HG02678 (cell line): ENCODE data around the gene DRICH1.
"Not testable (repeated sequence)": the region's sequence is repeated elsewhere in the genome, so short reads cannot be mapped to it uniquely, and the experiment has no call there.

Source experiments
- ATAC-seq: cut with Tn5 transposase; IDR thresholded peaks from one replicate; pipeline ENCODE4 v1.9.1; 2021; ENCODE audit warnings: mild to moderate bottlenecking, moderate library complexity; ENCODE audit not compliant: unreplicated experiment

The DRICH1 gene

DNA sequence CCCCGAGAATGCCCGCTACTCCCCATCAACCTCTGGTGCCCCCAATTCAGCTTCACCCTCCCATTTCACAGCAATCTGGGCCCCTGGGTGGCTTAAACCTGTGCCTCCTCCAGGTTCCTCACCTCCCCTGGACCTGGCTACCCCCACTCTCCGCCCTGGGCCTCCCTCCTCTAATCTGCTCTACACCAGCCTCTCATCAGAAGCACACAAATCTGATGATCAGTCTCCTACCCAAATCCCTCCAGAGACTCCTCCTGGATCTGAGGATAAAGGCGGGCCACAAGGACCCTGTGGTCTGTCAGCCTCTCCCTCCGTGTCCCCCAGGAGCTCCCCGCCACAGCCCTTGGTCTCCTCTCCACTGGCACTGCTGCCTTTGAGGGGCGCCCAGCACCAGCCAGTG lies 28.9 kb downstream of the DRICH1 start:
- ATAC-seq = no peak

DNA sequence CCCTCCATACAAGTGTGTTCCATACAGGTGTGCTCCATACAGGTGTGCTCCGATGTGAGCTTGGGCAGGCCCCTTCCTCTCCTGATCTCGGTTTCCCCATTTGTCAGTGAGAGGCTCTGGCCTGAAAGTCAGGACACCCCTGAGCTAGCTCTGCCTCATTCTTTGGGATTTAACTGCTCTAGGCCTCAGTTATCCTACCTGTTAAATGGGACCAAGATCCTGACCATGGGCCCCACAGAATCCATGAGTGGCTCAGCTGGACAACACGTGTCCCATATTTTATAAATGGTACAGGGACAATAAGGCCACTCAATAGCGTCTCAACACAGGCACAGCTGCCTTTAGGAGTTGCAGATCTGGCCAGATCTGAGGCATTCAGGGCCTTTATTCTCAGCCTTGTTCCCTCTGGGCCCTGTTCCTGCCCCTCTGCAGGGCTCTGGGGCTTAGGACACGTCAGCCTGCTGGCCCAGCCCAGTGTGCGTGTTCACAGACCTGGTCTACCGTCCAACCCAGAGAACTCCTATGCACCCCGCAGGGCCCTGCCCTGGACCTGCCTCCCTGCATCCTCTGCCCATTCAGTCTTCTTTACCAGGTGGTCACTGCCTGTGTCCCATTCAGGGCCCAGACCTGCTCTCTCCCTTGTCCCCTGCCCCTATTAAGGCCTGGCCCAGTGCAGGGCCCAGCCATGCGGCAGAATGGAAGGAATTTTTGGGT lies 33.2 kb downstream of the DRICH1 start:
- no peak for ATAC-seq

DNA sequence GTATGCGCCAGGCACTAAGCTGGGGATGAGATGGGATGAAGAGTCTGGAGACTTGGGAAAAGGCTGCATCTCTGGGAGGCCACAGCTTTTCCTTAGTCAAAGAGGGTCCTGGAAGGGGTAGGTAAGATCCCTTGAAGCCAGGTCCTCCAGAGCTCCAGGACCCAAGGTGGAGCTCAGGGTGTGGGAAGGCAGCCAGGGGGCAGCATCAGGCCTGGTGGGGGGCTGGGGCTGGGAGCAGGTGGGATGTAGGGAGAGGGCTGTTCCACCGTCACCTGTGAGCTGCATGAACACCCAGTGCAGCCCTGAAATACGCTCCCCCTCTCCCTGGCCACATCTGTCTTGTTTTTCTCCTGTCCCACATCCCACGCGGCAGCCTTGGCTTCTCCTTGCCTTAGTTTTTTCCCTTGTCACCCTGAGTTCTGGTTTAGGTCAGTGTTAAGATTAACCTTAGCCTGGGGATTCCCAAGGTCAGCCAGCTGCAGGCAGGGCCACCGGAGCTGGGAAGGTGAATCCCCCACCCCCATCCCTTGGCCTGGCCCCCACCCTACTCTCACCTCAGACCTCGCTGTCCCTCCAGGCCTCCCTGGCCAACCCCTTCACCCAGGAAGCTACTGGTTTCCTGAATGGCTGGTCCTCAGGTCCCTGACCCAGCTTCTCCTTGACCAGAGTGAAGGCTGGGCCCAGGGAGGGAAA lies 34.4 kb downstream of the DRICH1 start:
- not testable (repeated sequence) for ATAC-seq

DNA sequence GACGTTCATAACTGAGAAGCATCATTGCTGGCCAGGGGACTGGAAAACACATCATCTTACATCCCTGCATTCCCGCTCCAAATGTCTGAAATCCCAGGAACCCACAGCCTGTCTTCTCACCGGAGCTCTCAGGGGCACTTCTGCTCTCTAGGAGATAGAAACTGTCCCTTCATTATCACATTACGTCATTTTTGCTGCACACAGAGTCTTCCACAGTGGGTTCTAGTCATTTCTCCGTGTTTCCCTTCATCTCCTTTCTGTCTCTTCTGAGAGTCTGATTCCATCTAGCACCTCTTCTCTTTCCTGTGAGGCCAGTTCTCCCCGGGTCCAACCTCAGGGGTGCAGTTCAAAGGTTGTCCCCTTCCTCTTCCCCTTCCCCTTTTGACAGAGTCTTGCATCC lies 36.2 kb downstream of the DRICH1 start:
- not testable (repeated sequence) for ATAC-seq

DNA sequence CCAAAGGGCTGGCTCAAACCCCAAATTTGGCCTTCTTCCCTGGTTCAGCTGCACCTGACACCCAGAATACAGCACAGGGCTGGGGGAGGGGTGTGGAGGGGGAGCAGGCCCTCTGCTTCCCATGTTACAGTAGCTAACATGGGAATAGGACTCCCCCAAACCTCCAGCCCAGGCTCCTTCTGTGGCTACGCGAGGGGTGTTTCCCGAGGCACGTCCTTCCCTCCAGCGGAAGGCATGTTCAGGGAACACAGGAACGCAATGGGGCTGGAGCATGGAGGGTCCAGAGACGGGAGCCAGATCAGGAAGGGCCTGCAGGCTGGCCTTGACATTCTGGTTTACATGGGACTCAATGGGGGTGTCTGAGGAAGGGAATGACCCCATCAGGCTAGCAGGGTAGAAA lies 40.3 kb downstream of the DRICH1 start:
- ATAC-seq = no peak

DNA sequence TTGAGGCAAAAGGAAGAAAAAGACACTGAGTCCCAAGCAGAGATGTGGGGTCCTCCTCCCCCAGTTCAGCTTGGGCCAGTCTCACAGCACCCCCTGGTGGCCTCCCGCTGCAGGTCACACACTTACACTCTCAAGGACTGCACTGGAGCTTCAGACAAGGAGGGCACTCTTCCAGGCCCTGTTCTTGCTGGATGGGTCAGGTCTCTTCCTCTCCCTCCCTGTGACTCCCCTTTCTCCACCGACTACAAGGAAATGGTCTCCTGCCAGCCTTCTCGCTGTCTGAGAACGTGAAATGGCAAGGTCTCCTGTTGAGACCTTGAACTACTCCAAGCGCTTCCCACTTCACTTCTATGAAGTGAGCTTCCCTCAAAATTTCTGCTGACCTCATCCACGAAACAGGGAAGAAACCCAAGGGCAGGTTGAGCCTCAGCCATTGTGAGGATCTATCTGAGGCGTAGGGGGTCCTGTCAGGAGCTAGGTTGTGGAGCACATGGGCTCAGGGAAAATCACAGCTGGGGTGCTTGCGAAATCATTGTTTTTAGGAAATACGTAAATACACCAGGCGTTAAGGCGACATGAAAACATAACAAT lies 40.8 kb downstream of the DRICH1 start:
- no peak for ATAC-seq

DNA sequence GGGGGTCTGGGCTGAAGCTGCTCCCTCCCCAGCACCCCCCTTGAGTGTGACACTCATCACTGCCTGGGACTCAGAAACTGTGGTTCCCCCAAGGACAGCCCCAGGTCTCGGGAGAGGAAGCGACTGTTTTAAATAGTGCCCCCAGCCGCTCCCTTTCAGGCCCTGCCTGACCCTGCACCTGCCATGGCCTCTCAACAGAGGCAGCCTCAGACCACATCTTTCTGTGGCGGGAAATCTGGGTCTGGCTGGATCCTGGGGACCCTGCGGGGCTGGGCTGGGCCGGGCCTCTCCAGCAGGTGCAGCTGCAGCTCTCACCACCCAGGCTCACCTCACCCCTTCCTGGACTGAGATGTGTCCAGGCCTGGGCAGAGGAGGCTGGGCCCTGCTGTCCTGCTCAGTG lies 48.3 kb downstream of the DRICH1 start:
- ATAC-seq = no peak

DNA sequence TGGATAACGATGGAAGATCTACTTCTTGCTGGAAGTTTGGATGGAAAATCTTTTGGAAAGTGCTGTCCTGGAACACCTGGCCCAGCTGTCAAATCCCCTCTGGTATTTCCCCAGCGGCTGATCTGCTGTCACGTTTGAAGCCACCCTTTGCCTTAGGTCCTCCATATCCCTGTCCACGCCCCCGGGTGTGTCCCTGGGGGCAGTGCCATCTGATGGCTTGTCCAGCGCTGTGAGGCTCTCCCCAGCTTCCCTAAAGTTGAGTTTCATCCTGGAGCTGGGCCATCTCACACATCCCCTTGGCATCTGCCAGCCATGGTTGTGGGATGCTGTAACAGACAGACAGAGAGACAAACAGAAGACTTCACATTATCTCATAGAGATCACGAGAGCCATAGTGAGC lies 49.0 kb downstream of the DRICH1 start:
- no peak for ATAC-seq

DNA sequence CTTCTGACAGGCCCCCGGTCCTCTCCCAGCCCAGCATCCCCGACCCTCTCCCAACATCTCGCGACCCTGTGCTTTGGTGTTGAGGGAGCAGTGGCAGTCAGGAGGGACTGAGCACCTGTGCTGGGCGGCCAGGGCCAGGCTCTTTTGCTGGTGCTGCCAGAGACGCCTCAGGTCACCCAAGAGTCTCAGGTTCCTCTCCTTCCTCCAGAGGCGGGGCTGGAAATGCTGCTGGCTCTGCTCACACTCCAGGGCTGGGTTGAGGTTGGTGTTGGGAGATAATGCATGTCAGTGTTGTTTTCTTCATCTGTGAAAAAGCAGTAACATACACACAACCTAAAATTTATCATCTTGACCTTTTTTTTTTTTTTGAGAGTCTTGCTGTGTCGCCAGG lies 50.9 kb downstream of the DRICH1 start:
- no peak for ATAC-seq

DNA sequence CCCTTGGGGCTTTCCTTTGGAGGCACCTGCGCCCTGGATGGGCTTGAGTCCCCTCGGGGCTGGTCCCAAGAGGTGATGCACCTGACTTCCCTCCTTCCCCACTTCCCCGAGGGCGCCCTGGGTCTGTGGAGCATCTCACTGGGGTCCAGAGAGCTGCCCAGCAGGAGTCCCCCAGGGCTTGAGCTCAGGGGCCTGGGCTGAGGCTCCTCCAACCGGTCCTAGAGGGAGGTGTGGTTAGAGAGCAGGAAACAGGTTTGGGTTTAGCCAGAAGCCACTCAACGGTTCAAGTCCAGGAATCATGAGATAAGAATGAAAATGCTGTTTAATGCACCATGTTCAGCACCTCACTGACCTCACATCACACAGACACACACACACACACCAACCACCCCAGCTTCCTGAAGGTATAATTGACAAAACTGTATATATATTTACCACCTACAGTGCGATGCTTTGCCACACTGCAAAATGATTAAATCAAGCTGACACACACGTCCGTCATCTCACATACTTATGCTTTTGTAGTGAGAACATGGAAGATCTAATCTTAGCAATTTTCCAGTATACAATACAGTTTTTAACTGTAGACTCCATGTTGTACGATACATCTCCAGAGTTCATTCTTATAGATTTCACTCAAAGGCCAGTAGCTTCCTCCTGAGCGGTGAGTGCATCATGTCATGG lies 51.4 kb downstream of the DRICH1 start:
- no peak for ATAC-seq

DNA sequence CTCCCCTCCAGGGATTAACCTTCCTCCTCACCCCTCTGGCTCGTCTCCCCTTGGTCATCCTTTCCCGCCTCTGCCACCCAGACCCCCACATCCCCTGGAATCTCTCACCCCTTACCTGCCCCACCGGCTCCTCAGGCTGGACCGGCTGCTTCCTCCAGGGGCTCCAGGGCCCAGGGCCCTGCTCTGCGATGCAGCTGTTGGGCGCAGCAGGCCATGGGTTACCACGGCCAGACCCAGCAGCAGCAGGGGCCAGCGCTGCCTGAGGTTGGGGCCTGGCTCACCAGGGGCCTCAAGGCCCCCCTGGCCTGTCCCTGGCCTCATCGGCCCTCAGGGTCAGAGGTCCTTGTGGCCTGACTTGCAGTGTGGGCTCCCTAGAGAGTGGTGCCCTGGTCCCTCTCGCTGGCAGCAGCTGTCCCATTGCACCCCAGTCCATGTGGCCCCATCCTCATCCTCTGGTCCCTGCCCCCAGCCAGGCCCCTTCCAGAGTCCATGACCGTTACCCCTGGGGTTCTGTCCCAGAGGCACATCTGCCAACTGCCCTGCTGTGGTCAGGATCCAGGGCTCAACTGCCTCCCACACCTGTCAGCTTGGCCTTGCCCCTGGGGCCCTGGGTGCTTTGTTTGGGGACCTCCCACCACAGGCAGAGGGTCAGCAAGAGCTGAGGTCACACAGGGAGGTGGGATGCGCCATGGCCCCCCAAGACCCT lies 52.1 kb downstream of the DRICH1 start, which contains the start of gene IGLL1:
Gene IGLL1 (minus strand): TSS at position 421 of the 706 bp plus-strand sequence. CDS start 100 bp downstream, at position 321.
- no peak for ATAC-seq

DNA sequence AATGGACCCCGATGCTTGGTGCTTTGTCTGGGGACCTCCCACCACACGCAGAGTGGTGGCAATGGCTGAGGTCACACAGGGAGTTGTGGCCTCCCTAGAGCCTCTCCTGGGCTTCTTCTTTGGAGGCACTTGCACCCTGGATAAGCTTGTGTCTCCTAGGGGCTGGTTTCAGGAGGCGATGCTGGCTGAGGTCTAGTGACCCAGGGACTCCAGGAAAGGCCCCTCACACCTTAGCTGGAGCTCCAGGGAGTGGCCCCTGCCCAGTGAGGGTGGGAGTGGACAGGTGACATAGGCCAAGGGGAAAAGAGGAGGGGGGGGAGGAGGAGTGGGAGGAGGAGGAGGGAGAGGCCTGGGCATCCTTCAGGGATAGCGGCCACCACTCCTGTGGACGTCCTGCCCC lies 52.8 kb downstream of the DRICH1 start:
- no peak for ATAC-seq

DNA sequence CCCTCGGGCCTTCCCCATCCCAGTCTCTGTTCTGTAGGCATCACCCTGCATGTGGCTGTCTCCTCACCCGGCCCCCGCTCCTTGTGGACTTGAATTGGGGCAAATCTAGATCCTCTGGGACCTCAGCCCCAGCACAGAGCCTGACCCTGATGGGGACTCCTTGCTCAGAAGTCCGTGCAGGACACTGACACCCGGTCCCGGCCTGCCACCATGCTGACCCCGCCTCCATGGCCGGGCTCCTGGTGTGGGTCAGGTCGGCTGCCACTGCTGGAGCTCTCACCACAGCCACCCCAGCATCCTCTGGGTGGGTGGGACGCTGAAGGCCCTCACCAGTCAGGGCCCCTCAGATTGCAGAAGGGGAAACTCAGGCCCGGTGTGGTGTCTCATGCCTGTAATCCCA lies 53.8 kb downstream of the DRICH1 start:
- ATAC-seq = no peak

DNA sequence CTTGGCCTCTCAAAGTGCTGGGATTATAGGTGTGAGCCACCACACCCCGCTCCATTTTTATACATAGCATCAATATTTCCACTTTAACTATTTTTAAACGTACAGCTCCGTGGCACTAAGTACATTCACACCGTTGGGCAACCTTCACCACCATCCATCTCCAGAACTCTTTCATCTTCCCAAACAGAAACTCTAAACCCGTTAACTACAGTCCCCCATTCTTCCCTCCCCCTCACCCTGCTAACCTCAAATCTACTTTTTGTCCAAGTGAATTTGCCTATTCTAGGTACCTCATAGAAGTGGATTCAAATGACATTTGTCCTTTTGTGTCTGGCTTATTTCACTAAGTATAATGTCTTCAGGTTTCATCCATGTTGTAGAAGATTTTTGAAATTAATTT lies 55.4 kb downstream of the DRICH1 start:
- no peak for ATAC-seq

DNA sequence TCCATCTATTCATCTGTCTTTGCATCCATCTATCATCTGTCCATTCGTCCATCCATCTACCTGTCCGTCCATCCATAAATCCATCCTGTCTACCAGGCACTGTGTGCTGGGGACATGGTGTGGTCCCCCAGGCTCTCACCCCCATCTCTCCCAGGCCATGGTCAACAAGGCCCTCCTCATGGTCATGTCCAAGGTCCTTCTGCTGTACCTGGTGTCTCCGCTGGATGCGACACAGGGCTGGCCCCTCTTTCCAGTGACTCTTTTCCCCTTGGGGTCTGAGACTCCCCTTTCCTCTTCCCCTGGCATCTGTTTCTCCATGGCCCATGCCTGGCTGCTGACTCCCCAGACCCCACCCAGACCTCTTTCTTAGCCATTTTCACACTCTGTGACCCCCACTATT lies 56.5 kb downstream of the DRICH1 start:
- ATAC-seq = no peak

DNA sequence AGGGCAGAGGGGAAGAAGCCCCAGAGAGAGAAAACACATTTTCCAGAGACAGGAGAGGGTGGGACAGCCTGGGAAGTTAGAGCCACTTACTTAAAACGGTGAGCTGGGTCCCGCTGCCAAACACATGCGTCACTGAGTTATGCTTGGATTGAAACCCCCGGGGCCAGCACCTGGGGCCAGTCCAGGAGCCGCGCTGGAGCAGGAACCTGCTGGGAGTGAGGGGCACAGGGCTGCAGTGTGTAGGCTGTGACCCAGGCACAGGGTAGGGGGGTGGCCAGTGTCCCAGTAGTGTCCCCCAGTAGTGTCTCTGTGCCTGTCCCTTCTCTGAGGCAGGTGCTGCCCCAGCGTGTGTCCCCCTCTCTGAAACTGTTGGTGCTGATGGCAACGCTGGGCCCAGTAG lies 57.2 kb downstream of the DRICH1 start:
- no peak for ATAC-seq

DNA sequence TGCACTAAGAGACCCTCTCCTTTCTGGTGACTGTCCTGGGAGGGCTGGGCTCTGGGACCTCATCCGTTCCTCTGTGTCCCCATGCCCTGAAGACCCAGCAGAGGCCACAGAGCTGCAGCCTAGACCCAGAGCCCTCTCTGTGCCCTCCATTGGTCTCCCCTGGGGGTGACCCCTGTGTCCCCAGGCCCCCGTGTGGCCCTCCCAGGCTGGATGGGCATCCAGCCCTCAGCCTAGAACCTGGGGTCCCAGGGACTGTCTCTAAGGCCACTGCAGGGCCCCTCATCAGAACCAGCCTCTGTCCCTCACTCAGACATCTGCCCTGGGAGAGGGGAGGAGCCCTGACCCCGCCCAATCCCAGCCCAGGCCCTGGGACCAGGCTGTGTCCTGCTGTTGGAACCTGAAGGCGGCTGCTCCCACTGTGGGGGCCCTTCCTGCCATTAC lies 57.7 kb downstream of the DRICH1 start:
- ATAC-seq = no peak

DNA sequence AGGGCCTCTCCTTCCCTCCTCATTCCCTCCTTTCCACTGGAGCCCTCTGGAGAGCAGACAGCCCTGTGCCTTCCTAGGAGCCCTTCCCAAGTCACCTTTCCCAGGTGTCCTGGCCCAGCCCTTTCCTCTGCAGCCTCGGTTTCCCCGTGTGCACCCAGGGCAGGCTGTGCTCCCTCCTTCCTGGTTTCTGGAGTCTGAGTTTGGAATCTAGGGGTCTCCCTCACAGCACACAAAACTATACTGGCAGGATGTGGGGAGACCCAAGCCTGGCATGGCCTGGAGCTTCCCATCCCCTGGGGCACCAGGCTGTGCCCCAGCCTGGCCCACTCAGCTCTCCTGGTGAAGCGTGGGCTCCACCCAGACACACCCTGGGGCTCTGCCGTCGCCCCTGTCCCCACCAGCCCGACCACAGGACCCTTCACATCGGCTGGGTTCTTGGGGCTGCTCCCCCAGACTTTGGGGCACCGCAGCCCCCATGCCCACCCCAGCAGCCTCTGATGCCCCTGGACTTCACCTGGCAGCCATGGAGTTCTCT lies 58.4 kb downstream of the DRICH1 start:
- not testable (repeated sequence) for ATAC-seq

DNA sequence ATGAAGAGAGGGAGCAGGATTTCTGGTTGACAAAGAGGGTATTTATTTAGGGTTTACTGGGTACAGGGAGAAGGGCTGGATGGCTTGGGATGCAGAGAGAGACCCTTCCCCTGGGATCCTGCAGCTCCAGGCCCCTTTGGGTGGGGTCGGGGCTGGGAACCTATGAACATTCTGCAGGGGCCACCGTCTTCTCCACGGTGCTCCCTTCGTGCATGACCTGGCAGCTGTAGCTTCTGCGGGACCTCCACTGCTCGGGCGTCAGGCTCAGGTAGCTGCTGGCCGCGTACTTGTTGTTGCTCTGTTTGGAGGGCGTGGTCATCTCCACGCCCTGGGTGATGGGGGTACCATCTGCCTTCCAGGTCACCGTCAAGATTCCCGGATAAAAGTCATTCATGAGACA lies 59.0 kb downstream of the DRICH1 start:
- ATAC-seq = not testable (repeated sequence)

DNA sequence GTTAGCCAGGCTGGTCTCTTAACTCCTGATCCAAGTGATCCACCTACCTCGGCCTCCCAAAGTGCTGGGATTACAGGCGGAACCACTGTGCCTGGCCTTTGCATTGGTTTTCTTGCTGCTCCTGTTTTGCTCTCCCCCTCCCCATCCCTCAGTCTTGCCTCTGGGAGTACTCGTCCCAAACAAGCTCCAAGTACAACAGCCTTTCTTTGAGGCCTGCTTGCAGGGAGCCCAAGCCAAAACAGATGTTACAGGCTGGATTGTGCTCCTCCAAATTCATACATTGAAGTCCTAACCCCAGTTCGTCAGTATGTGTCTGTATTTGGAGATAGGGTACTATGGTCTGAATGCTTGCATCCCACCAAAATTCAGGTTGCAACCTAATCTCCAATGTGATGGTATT lies 60.6 kb downstream of the DRICH1 start:
- no peak for ATAC-seq

DNA sequence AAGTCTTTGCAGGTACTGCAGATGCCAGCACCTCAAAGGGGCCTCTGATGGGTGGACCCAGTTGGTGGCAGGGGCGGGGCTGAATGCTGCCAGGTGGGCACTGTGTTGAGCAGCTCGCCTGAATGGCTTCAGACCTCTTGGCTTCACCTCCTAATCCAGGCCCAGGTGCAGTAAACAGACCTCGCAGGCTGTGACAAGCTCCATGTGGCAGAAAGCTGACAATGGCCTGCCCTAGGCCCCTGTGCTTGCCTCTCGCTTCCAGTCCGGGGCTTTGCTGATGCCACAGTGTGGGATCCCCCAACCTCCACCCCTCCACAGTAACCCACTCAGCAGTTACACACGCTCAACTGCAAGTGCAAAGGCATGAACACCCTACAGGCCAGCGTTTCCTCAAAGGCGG lies 61.4 kb downstream of the DRICH1 start:
- no peak for ATAC-seq
